ENCODE results near the gene MFSD11.
A peak's percentile ranks its signal among the peaks of the same experiment; 100 is the strongest.

The MFSD11 gene

DNA sequence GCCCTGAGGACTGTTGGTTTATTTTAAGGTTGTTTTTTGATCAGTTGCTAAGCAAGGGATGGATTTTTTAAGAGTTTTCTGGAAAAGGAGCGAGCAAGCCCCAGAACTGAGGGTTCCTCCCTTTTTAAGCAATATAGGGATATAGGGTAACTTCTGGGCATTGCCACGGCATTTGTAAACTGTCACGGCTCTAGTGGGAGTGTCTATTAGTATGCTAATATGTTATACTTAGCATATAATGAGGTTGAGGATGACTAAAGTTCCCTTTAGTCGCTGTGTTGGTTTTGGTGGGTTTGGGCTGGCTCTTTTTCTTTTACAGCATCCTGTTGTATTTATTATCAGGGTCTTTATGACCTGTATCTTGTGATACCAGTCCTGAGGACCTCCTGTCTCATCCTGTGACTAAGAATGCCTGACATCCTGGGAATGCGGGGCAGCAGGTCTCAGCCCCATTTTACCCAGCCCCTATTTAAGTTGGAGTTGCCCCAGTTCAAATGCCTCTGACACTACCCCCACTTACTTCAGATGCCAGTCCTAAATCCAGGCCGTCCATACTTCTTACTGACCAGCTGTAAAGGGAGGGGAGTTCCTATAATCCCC is 59.4 kb downstream of the MFSD11 start:
- TF ChIP-seq TEAD4 (IDR thresholded peaks at IDR 0.05) (peak; percentile 43; the same call in 1 of the 2 replicates), TCF12 (IDR thresholded peaks at IDR 0.05; ENCODE audit: low read depth) (no peak)
- TF ChIP-seq, protein P1, sequence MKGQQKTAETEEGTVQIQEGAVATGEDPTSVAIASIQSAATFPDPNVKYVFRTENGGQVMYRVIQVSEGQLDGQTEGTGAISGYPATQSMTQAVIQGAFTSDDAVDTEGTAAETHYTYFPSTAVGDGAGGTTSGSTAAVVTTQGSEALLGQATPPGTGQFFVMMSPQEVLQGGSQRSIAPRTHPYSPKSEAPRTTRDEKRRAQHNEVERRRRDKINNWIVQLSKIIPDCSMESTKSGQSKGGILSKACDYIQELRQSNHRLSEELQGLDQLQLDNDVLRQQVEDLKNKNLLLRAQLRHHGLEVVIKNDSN (IDR thresholded peaks at IDR 0.05), result no peak

DNA sequence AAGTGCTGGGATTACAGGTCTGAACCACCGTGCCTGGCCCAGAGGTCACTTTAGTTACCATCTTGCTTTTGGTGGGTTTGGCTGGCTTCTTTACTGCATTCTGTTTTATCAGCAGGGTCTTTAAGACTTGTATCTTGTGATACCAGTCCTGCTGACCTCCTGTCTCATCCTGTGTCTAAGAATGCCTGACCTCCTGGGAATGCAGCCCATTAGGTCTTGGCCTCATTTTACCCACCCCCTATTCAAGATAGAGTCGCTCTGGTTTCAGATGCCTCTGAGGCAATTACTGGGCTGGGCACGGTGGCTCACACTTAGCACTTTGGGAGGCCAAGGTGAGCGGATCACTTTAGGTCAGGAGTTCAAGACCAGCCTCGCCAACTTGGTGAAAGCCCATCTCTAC is 63.8 kb downstream of the MFSD11 start:
- TF ChIP-seq ZBTB7A (IDR thresholded peaks at IDR 0.05; ENCODE audit: low read depth) (no peak), CREB1 (IDR thresholded peaks at IDR 0.05; ENCODE audit: low read depth) (no peak), CEBPB (IDR thresholded peaks at IDR 0.05) (no peak), NFIC (IDR thresholded peaks at IDR 0.05) (no peak), TAF1 (IDR thresholded peaks at IDR 0.05; ENCODE audit: low read depth) (no peak), TEAD4 (IDR thresholded peaks at IDR 0.05) (no peak), EGR1 (IDR thresholded peaks at IDR 0.05) (no peak), EP300 (IDR thresholded peaks at IDR 0.05; ENCODE audit: borderline replicate concordance) (no peak), RAD21 (IDR thresholded peaks at IDR 0.05; ENCODE audit: low read depth) (no peak), TCF12 (IDR thresholded peaks at IDR 0.05; ENCODE audit: low read depth) (no peak), YY1 (IDR thresholded peaks at IDR 0.05; ENCODE audit: low read depth) (no peak), FOXM1 (IDR thresholded peaks at IDR 0.05; ENCODE audit: borderline replicate concordance, low read depth) (no peak)
- TF ChIP-seq, protein P2, sequence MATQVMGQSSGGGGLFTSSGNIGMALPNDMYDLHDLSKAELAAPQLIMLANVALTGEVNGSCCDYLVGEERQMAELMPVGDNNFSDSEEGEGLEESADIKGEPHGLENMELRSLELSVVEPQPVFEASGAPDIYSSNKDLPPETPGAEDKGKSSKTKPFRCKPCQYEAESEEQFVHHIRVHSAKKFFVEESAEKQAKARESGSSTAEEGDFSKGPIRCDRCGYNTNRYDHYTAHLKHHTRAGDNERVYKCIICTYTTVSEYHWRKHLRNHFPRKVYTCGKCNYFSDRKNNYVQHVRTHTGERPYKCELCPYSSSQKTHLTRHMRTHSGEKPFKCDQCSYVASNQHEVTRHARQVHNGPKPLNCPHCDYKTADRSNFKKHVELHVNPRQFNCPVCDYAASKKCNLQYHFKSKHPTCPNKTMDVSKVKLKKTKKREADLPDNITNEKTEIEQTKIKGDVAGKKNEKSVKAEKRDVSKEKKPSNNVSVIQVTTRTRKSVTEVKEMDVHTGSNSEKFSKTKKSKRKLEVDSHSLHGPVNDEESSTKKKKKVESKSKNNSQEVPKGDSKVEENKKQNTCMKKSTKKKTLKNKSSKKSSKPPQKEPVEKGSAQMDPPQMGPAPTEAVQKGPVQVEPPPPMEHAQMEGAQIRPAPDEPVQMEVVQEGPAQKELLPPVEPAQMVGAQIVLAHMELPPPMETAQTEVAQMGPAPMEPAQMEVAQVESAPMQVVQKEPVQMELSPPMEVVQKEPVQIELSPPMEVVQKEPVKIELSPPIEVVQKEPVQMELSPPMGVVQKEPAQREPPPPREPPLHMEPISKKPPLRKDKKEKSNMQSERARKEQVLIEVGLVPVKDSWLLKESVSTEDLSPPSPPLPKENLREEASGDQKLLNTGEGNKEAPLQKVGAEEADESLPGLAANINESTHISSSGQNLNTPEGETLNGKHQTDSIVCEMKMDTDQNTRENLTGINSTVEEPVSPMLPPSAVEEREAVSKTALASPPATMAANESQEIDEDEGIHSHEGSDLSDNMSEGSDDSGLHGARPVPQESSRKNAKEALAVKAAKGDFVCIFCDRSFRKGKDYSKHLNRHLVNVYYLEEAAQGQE (IDR thresholded peaks at IDR 0.05; ENCODE audit: low read depth), result no peak

DNA sequence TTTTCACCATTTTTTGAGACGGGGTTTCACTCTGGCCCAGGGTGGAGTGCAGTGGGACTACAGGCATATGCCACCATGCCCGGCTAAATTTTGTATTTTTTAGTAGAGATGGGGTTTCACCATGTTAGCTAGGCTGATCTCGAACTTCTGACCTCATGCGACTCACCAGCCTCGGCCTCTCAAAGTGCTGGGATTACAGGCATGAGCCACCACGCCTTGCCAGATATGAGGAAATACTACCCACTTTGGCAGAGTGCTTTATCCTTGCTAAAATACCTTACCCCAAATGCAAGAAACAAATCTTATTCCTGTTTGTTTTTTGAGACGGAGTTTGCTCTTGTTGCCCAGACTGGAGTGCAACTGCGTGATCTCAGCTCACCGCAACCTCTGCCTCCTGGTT is 67.4 kb downstream of the MFSD11 start:
- TF ChIP-seq, protein P2 (IDR thresholded peaks at IDR 0.05; ENCODE audit: low read depth), result no peak
- TF ChIP-seq FOXM1 (IDR thresholded peaks at IDR 0.05; ENCODE audit: borderline replicate concordance, low read depth) (no peak), TEAD4 (IDR thresholded peaks at IDR 0.05) (no peak), RAD21 (IDR thresholded peaks at IDR 0.05; ENCODE audit: low read depth) (no peak), EGR1 (IDR thresholded peaks at IDR 0.05) (no peak), CEBPB (IDR thresholded peaks at IDR 0.05) (no peak), TCF12 (IDR thresholded peaks at IDR 0.05; ENCODE audit: low read depth) (no peak), CREB1 (IDR thresholded peaks at IDR 0.05; ENCODE audit: low read depth) (no peak), TAF1 (IDR thresholded peaks at IDR 0.05; ENCODE audit: low read depth) (no peak), YY1 (IDR thresholded peaks at IDR 0.05; ENCODE audit: low read depth) (no peak), ZBTB7A (IDR thresholded peaks at IDR 0.05; ENCODE audit: low read depth) (no peak), NFIC (IDR thresholded peaks at IDR 0.05) (no peak), EP300 (IDR thresholded peaks at IDR 0.05; ENCODE audit: borderline replicate concordance) (no peak)
- TF ChIP-seq, protein P3, sequence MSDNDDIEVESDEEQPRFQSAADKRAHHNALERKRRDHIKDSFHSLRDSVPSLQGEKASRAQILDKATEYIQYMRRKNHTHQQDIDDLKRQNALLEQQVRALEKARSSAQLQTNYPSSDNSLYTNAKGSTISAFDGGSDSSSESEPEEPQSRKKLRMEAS (IDR thresholded peaks at IDR 0.05), result no peak

DNA sequence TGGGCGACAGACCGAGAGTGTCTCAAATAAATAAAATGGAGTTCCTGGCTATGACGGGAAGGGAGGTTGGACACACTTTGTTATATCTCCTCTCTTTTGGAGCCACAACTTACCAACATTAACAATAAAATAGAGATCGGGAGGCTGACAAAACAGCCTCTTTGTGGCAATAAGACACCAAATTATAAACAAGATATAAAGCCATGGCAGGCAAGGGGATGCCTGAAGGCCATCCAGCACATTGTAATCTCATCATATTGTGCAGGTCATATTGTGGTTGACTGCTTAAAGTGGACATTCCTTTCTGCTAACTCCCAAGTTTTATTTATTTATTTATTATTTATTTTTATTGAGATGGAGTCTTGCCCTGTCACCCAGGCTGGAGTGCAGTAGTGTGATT is 70.4 kb downstream of the MFSD11 start:
- TF ChIP-seq TCF12 (IDR thresholded peaks at IDR 0.05; ENCODE audit: low read depth) (no peak), FOXM1 (IDR thresholded peaks at IDR 0.05; ENCODE audit: borderline replicate concordance, low read depth) (no peak)
- TF ChIP-seq, protein P1 (IDR thresholded peaks at IDR 0.05), result no peak

DNA sequence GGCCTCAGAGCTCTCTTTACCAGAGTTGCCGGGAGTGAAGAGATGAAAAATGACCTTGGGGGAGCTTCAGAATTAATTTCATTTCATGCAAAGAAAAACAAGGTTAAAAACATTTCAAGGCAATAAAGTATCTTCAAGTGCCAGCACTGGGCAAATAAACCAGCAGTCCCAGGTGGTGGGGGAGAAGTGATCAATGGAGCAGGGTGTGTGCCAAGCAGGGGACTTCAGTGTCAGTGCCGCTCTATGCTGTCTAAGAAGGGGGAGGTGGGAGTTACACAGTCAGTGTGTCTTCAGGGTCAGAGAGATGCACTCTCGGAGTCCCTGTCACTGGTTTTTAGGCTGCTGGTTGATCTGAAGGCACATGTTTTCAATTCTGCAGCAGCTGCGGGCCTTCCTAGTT is 73.0 kb downstream of the MFSD11 start:
- TF ChIP-seq TAF1 (IDR thresholded peaks at IDR 0.05; ENCODE audit: low read depth), result no peak
- TF ChIP-seq EGR1 (IDR thresholded peaks at IDR 0.05), result no peak
- no peak for TF ChIP-seq RAD21 (IDR thresholded peaks at IDR 0.05; ENCODE audit: low read depth)
- TF ChIP-seq NFIC (IDR thresholded peaks at IDR 0.05), result no peak
- TF ChIP-seq, protein P3 (IDR thresholded peaks at IDR 0.05), result no peak
- TF ChIP-seq CEBPB (IDR thresholded peaks at IDR 0.05), result no peak
- no peak for TF ChIP-seq ZBTB7A (IDR thresholded peaks at IDR 0.05; ENCODE audit: low read depth)
- TF ChIP-seq EP300 (IDR thresholded peaks at IDR 0.05; ENCODE audit: borderline replicate concordance), result no peak
- TF ChIP-seq FOXM1 (IDR thresholded peaks at IDR 0.05; ENCODE audit: borderline replicate concordance, low read depth), result no peak
- TF ChIP-seq YY1 (IDR thresholded peaks at IDR 0.05; ENCODE audit: low read depth), result no peak

DNA sequence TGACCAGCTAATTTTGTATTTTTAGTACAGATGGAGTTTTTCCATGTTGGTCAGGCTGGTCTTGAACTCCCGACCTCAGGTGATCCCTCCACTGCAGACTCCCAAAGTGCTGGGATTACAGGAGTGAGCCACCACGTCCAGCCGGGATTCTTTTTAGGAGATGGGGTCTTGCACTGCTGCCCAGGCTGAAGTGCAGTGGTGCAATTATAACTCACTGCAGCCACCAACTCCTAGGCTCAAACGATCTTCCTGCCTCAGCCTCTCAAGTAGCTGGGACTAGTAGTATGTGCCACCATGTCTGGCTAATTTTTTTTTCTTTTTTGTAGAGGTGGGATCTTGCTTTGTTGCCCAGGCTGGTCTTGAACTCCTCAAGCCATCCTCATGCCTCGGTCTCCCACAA is 73.9 kb downstream of the MFSD11 start:
- TF ChIP-seq TCF12 (IDR thresholded peaks at IDR 0.05; ENCODE audit: low read depth), result no peak
- TF ChIP-seq, protein P3 (IDR thresholded peaks at IDR 0.05), result no peak
- TF ChIP-seq EP300 (IDR thresholded peaks at IDR 0.05; ENCODE audit: borderline replicate concordance), result no peak
- TF ChIP-seq NFIC (IDR thresholded peaks at IDR 0.05), result no peak
- TF ChIP-seq FOXM1 (IDR thresholded peaks at IDR 0.05; ENCODE audit: borderline replicate concordance, low read depth), result no peak
- TF ChIP-seq, protein P2 (IDR thresholded peaks at IDR 0.05; ENCODE audit: low read depth), result no peak
- TF ChIP-seq TEAD4 (IDR thresholded peaks at IDR 0.05), result no peak
- no peak for TF ChIP-seq CEBPB (IDR thresholded peaks at IDR 0.05)
- no peak for TF ChIP-seq RAD21 (IDR thresholded peaks at IDR 0.05; ENCODE audit: low read depth)
- no peak for TF ChIP-seq ZBTB7A (IDR thresholded peaks at IDR 0.05; ENCODE audit: low read depth)
